Measurements from ENCODE around the gene GALNT11. TPM values are rescaled to one million over a fixed set of nuclear protein-coding genes. Genes with fewer than 3 reads are reported as not detected.
"Not testable (repeated sequence)": the region's sequence is repeated elsewhere in the genome, so short reads cannot be mapped to it uniquely, and the experiment has no call there.

Gene GALNT11
- total and polyA plus RNA-seq, 2 of the 4 experiments (the other 2 are of a cell fraction) = 24.4 to 29.3 TPM

DNA sequence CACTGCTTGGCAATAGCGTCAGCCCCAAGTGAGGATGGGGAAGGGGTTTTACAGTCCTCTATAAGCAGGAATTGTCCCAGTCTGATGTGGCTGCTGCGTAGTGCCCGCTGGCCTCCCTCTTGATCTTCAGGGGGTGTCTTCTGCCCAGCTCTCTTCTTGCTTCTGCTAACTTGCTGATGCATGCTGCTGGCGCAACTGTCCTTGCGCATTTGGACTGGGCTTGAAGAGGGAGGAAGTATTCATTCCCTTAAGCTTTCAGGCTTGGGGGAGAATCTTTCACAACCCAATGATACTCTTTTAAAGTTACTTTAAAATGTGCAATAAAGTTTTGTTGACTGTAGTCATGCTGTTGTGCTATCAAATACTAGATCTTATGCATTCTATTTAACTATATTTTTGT is 10.3 kb downstream of the GALNT11 start:
- Histone ChIP-seq H3K9ac (ENCODE audit: low read depth, low read length) (no peak overlapping the region), H2BK20ac (ENCODE audit: low read depth, low read length) (no peak overlapping the region), H3K4me2 (ENCODE audit: low read depth, low read length) (no peak overlapping the region), H3K9me3 (ENCODE audit: control insufficient read depth, insufficient read depth, low read length) (peaks cover 3% of the 10 kb centered on the region; the same call in 1 of the 2 replicates), H3K14ac (replicated peaks; ENCODE audit: low read depth, low read length) (no peak overlapping the region), H2BK120ac (ENCODE audit: low read depth, low read length) (no peak overlapping the region), H2AFZ (replicated peaks; ENCODE audit: low read length, poor library complexity) (no peak overlapping the region), H3K4me1 (ENCODE audit: control insufficient read depth, insufficient read depth, low read length) (no peaks in the 10 kb centered on the region), H3K27ac (ENCODE audit: insufficient read depth, low read length) (no peak overlapping the region), H3K56ac (ENCODE audit: extremely low read depth, insufficient read depth, low read length) (no peak overlapping the region), H3K23ac (ENCODE audit: low read depth, low read length) (no peak overlapping the region), H2AK9ac (replicated peaks; ENCODE audit: low read depth, low read length, poor library complexity) (no peak overlapping the region), H3K4me3 (ENCODE audit: insufficient read depth, low read depth, low read length) (no peak overlapping the region), H4K5ac (ENCODE audit: low read depth, low read length) (no peak overlapping the region), H2AK5ac (ENCODE audit: low read depth, low read length) (no peak overlapping the region), H3K27me3 (ENCODE audit: control insufficient read depth, insufficient read depth, low read length) (no peaks in the 10 kb centered on the region), H2BK5ac (ENCODE audit: low read depth, low read length, poor library complexity, severe bottlenecking) (no peak overlapping the region), H3K36me3 (ENCODE audit: control insufficient read depth, insufficient read depth, low read length) (no peaks in the 10 kb centered on the region), H4K20me1 (ENCODE audit: insufficient read depth, low read length) (no peaks in the 10 kb centered on the region), H3K4ac (ENCODE audit: low read depth, low read length) (no peak overlapping the region), H4K8ac (ENCODE audit: low read depth in 2 of 2, low read length in 2 of 2) (no peak overlapping the region), H3K9me1 (ENCODE audit: insufficient read depth, low read length) (no peaks in the 10 kb centered on the region), H4K91ac (ENCODE audit: insufficient read depth, low read depth, low read length) (no peak overlapping the region), H3K79me1 (ENCODE audit: low read depth in 1 of 2, low read length in 2 of 2) (peaks cover 0 to 3% of the 10 kb centered on the region in 2 experiments; a peak in 2 of 4 replicates), H3K18ac (ENCODE audit: low read depth, low read length) (no peak overlapping the region), H2BK15ac (ENCODE audit: low read depth, low read length) (no peak overlapping the region)
- dilution Hi-C loops (cut with HindIII; ENCODE audit: low sequenced_read_pairs, unreplicated experiment) = no loop called here
- no TSS peak for BruUV-seq (replicated peaks)
- intact Hi-C loops (cut with micrococcal nuclease) = no loop called here
- ChIA-PET POLR2A (ENCODE audit: unreplicated experiment) (no interaction called here), CTCF (no interaction called here)
- 100% methylated on average over 1 of the region's 5 CpGs; no CpG with 5 or more reads in 1 of the 2 experiments for WGBS, 2 experiments (ENCODE audit: extremely low coverage in 2 of 2, insufficient read length in 1 of 2)
- TF ChIP-seq BHLHE40 (IDR thresholded peaks at IDR 0.05; ENCODE audit: low read depth, low read length) = no peak
- no peak for TF ChIP-seq MAFK (IDR thresholded peaks at IDR 0.05; ENCODE audit: low read depth, low read length)
- TF ChIP-seq, protein P1, sequence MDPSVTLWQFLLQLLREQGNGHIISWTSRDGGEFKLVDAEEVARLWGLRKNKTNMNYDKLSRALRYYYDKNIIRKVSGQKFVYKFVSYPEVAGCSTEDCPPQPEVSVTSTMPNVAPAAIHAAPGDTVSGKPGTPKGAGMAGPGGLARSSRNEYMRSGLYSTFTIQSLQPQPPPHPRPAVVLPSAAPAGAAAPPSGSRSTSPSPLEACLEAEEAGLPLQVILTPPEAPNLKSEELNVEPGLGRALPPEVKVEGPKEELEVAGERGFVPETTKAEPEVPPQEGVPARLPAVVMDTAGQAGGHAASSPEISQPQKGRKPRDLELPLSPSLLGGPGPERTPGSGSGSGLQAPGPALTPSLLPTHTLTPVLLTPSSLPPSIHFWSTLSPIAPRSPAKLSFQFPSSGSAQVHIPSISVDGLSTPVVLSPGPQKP (IDR thresholded peaks at IDR 0.05; ENCODE audit: borderline replicate concordance, low read depth, low read length) = no peak
- TF ChIP-seq MXI1 (IDR thresholded peaks at IDR 0.05; ENCODE audit: borderline replicate concordance, low read depth, low read length) = no peak
- TF ChIP-seq RCOR1 (IDR thresholded peaks at IDR 0.05; ENCODE audit: insufficient replicate concordance, low read length) = no peak
- no peak for TF ChIP-seq NFE2L2 (IDR thresholded peaks at IDR 0.05; ENCODE audit: low read depth, low read length)
- no peak for TF ChIP-seq POLR2A (IDR thresholded peaks at IDR 0.05; ENCODE audit: low read depth, low read length)
- ATAC-seq (ENCODE audit: low read depth) (no peak), DNase-seq (no peak)
- in situ Hi-C loops (cut with MboI; ENCODE audit: low sequenced_read_pairs) = no loop called here

DNA sequence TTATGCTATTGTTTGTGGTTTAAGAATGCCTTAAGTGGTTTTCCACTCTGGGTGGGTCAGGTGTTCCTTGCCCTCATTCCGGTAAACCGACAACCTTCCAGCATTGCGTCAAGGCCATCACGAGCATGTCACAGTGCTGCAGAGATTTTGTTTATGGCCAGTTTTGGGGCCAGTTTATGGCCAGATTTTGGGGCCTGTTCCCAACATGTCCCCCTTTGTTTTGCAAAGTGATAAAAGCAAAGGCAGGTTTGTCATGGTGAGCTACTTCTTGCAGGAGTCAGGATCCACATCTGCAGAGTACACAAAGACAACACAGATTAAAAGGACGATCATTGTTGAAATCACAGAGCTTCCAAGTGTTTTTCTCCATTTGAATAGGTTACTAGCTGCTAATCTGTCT is 12.9 kb downstream of the GALNT11 start:
- H3K27me3 ChIP-seq (ENCODE audit: control insufficient read depth, insufficient read depth, low read length); H2AK9ac ChIP-seq (replicated peaks; ENCODE audit: low read depth, low read length, poor library complexity); POLR2A ChIA-PET (ENCODE audit: unreplicated experiment); intact Hi-C loops (cut with micrococcal nuclease); H2BK120ac ChIP-seq (ENCODE audit: low read depth, low read length); H3K4me1 ChIP-seq (ENCODE audit: control insufficient read depth, insufficient read depth, low read length); BruUV-seq (replicated peaks); CTCF ChIA-PET; H3K4me3 ChIP-seq (ENCODE audit: insufficient read depth, low read depth, low read length); H2BK15ac ChIP-seq (ENCODE audit: low read depth, low read length); H3K4ac ChIP-seq (ENCODE audit: low read depth, low read length); H2AFZ ChIP-seq (replicated peaks; ENCODE audit: low read length, poor library complexity); H4K8ac ChIP-seq (ENCODE audit: low read depth in 2 of 2, low read length in 2 of 2); H3K27ac ChIP-seq (ENCODE audit: insufficient read depth, low read length); H2BK5ac ChIP-seq (ENCODE audit: low read depth, low read length, poor library complexity, severe bottlenecking); H3K9ac ChIP-seq (ENCODE audit: low read depth, low read length); H2BK20ac ChIP-seq (ENCODE audit: low read depth, low read length); H3K56ac ChIP-seq (ENCODE audit: extremely low read depth, insufficient read depth, low read length); H3K18ac ChIP-seq (ENCODE audit: low read depth, low read length); in situ Hi-C loops (cut with MboI; ENCODE audit: low sequenced_read_pairs); DNase-seq; H3K23ac ChIP-seq (ENCODE audit: low read depth, low read length); H3K14ac ChIP-seq (replicated peaks; ENCODE audit: low read depth, low read length); H4K20me1 ChIP-seq (ENCODE audit: insufficient read depth, low read length); dilution Hi-C loops (cut with HindIII; ENCODE audit: low sequenced_read_pairs, unreplicated experiment); H3K36me3 ChIP-seq (ENCODE audit: control insufficient read depth, insufficient read depth, low read length); H3K79me1 ChIP-seq (ENCODE audit: low read depth in 1 of 2, low read length in 2 of 2); H3K9me3 ChIP-seq (ENCODE audit: control insufficient read depth, insufficient read depth, low read length); H3K9me1 ChIP-seq (ENCODE audit: insufficient read depth, low read length); H3K4me2 ChIP-seq (ENCODE audit: low read depth, low read length); ATAC-seq (ENCODE audit: low read depth); H2AK5ac ChIP-seq (ENCODE audit: low read depth, low read length); H4K91ac ChIP-seq (ENCODE audit: insufficient read depth, low read depth, low read length); H4K5ac ChIP-seq (ENCODE audit: low read depth, low read length): not testable (repeated sequence)
- WGBS, 2 experiments (ENCODE audit: extremely low coverage in 2 of 2, insufficient read length in 1 of 2) = 92% methylated on average over 2 of the region's 5 CpGs; no CpG with 5 or more reads in 1 of the 2 experiments

All from IMR-90 (cell line).